Right lobe of liver (tissue), 6 donors: ENCODE data around the gene TMEM129. TPM values are rescaled to one million over a fixed set of nuclear protein-coding genes. Genes with fewer than 3 reads are reported as not detected.

Source experiments
- ATAC-seq, 4 donors: fragments of 200-7000 bp; cut with Tn5 transposase; one replicate each; pipeline ENCODE4 v1.9.1; 2020; ENCODE audit warnings: mild to moderate bottlenecking in 4 of 4, moderate library complexity in 4 of 4
- DNase-seq, 3 donors: peaks; one replicate each; pipeline ENCODE4 v3.0.0-alpha.2; 2020
- H3K27ac ChIP-seq, 3 donors: fragments of 200-600 bp; one replicate each; pipeline ENCODE4 v1.8.0; 2022
- H3K27me3 ChIP-seq, 2 donors: fragments of 200-600 bp; one replicate each; pipeline ENCODE4 v1.8.0; 2022
- H3K36me3 ChIP-seq, 4 donors: fragments of 200-600 bp; sonication (generic) in 1 of 4; one replicate each; pipeline versions ENCODE4 v1.5.1 to v1.8.0; 2017 to 2022; ENCODE audit warnings: control low read depth in 1 of 4
- H3K4me1 ChIP-seq, 4 donors: fragments of 200-600 bp; sonication (generic) in 1 of 4; one replicate each; pipeline versions ENCODE4 v1.5.1 to v1.8.0; 2017 to 2022; ENCODE audit warnings: control low read depth in 1 of 4
- H3K4me3 ChIP-seq, 3 donors: fragments of 200-600 bp; one replicate each; pipeline ENCODE4 v1.8.0; 2022
- H3K9me3 ChIP-seq, 4 donors: fragments of 200-600 bp; sonication (generic) in 1 of 4; one replicate each; pipeline versions ENCODE4 v1.5.1 to v1.8.0; 2017 to 2022; ENCODE audit warnings: control low read depth in 1 of 4
- POLR2A ChIP-seq: fragments of 450-650 bp; IDR thresholded peaks from one replicate; pipeline ENCODE4 v1.6.1; 2017; ENCODE audit warnings: antibody characterized with exemption, mild to moderate bottlenecking
- WGBS: methylation state at CpG from one replicate; pipeline ENCODE4 v1.1.6; 2018; ENCODE audit warnings: low coverage, low lambda C conversion rate; ENCODE audit not compliant: insufficient coverage; ENCODE audit errors: missing lambda C conversion rate; 5-methylcytosine and 5-hydroxymethylcytosine counted together
- intact Hi-C, 2 donors: fragments of 100-400 bp; cut with DNase I; formaldehyde crosslinking; loops; one replicate each; pipeline versions ENCODE4 v1.11.2 to v1.14.1; 2022
- total RNA-seq, 6 experiments: library from RNA; depleted of rRNA in 2 of 6; stranded (reverse); fragments of >200 nt in 2 of 6; fragmentation: NEBNext Ultra II Directional in 3 of 6; extraction: Animal tissue kit (Norgen Biotek cat#: 25700) in 3 of 6; gene quantifications; one replicate each; pipeline versions ENCODE4 v1.1.0 to v1.2.4, GENCODE V29; 2016 to 2023
- TF ChIP-seq, protein P1 (sequence below), 4 donors: fragments of 200-600 bp in 3 of 4; fragments of 450-650 bp in 1 of 4; IDR thresholded peaks; one replicate each; pipeline versions ENCODE4 v1.5.1 to v1.8.0; 2016 to 2022; ENCODE audit warnings: antibody characterized with exemption in 4 of 4, mild to moderate bottlenecking in 2 of 4
- donor health status: DM: no; HTN: yes; CAD: no.
- donor health status: DM: no; HTN: no; CAD: no.
- donor health status: DM: no; HTN: no; CAD: no.
- donor health status: DM: no; HTN: yes; CAD: no.
- donor health status: DM: no; HTN: yes; CAD: no.

Gene TMEM129
- total RNA-seq, 6 experiments from 2014 or later, result 13.8 to 51.0 (median 25.4) TPM

GRCh38 chr4:1745165-1745564, 24.0 kb upstream of the TMEM129 start:
- WGBS, result 34% methylated on average over 9 of the region's 13 CpGs
- ATAC-seq (peak; percentile 80 to 88 (median 86)), DNase-seq (peak; percentile 72 to 87 (median 86))
- TF ChIP-seq, protein P1, sequence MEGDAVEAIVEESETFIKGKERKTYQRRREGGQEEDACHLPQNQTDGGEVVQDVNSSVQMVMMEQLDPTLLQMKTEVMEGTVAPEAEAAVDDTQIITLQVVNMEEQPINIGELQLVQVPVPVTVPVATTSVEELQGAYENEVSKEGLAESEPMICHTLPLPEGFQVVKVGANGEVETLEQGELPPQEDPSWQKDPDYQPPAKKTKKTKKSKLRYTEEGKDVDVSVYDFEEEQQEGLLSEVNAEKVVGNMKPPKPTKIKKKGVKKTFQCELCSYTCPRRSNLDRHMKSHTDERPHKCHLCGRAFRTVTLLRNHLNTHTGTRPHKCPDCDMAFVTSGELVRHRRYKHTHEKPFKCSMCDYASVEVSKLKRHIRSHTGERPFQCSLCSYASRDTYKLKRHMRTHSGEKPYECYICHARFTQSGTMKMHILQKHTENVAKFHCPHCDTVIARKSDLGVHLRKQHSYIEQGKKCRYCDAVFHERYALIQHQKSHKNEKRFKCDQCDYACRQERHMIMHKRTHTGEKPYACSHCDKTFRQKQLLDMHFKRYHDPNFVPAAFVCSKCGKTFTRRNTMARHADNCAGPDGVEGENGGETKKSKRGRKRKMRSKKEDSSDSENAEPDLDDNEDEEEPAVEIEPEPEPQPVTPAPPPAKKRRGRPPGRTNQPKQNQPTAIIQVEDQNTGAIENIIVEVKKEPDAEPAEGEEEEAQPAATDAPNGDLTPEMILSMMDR (IDR thresholded peaks at IDR 0.05), result no peak
- peak; percentile 15 for TF ChIP-seq POLR2A
- Histone ChIP-seq H3K27me3 (no peaks in the 10 kb centered on the region), H3K9me3 (no peaks in the 10 kb centered on the region), H3K27ac (peak overlapping the region; percentile 16 to 61 (median 33)), H3K4me3 (no peak overlapping the region), H3K4me1 (peaks cover 0 to 17% (median 3%) of the 10 kb centered on the region in 4 donors), H3K36me3 (peaks cover 0 to 1% (median 0%) of the 10 kb centered on the region in 4 donors)
- intact Hi-C loops, result loop anchor here in 1 of 2 donors (5.0 to 10.0 kb wide), 2 partner anchors 67 to 160 kb away; no protein-coding TSS in a partner anchor

DNA sequence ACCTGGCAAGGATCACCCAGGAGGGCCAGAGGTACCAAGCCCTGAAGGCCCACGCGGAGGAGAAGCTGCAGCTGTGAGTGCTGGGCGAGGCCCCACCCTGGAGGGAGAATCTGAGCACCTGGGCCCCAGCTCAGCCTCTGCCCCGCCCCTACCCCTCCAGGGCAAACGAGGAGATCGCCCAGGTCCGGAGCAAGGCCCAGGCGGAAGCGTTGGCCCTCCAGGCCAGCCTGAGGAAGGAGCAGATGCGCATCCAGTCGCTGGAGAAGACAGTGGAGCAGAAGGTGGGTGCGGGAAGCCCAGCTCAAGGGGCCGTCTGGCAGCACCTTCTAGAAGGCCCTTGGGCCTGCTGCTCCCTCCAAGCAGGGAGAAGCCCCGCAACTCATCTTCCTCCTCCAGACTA, 23.4 kb upstream of the TMEM129 start:
- intact Hi-C loops, result loop anchor here in 1 of 2 donors (10.0 kb wide), 1 partner anchor 160 kb away; no protein-coding TSS in a partner anchor
- no peak for DNase-seq
- no peaks in the 10 kb centered on the region for H3K27me3 ChIP-seq
- TF ChIP-seq, protein P1 (IDR thresholded peaks at IDR 0.05), result no peak
- TF ChIP-seq POLR2A, result no peak
- no peaks in the 10 kb centered on the region for H3K9me3 ChIP-seq
- H3K27ac ChIP-seq, result peak overlapping the region; percentile 16 to 61 (median 33)
- no peak for ATAC-seq
- H3K4me1 ChIP-seq, result peaks cover 0 to 17% (median 3%) of the 10 kb centered on the region in 4 donors
- H3K36me3 ChIP-seq, result peaks cover 0 to 1% (median 0%) of the 10 kb centered on the region in 4 donors
- WGBS, result 79% methylated on average over 2 of the region's 14 CpGs
- no peak overlapping the region for H3K4me3 ChIP-seq

- ATAC-seq (no peak), DNase-seq (no peak)
- Histone ChIP-seq H3K27me3 (no peaks in the 10 kb centered on the region), H3K36me3 (peaks cover 0 to 1% (median 0%) of the 10 kb centered on the region in 4 donors), H3K9me3 (no peaks in the 10 kb centered on the region), H3K4me1 (peaks cover 0 to 17% (median 3%) of the 10 kb centered on the region in 4 donors), H3K4me3 (no peak overlapping the region), H3K27ac (peak overlapping the region in 1 of 3 donors; percentile 61)
- TF ChIP-seq, protein P1 (IDR thresholded peaks at IDR 0.05), result no peak
- no peak for TF ChIP-seq POLR2A
- WGBS, result no CpG with 5 or more reads among the region's 6 CpGs
- intact Hi-C loops, result loop anchor here in 1 of 2 donors (10.0 kb wide), 1 partner anchor 161 kb away; no protein-coding TSS in a partner anchor
Observed at GRCh38 chr4:1743975-1744374, 22.9 kb upstream of the TMEM129 start.

DNA sequence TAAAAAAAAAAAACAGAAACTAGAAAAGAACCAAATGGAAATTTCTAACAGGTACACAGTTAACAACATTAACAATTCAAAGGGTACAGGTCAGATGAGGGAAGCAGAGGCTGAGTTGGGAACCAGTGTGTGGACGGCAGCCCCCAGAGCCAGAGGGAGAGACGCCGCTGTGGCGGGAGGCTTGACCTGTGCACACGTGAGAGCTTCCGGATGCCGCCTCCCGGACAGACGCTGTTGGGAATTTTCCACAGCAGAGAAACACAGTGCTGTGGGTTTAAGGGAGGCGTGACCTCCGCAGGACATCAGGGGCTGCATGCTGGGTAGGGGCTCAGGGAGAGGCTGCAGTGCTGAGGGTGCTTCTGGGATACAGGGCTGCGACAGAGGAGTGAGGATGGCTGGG, 22.4 kb upstream of the TMEM129 start:
- DNase-seq (no peak), ATAC-seq (no peak)
- H3K4me3 ChIP-seq, result no peak overlapping the region
- intact Hi-C loops, result loop anchor here in 1 of 2 donors (10.0 kb wide), 1 partner anchor 161 kb away; no protein-coding TSS in a partner anchor
- no peaks in the 10 kb centered on the region for H3K27me3 ChIP-seq
- peaks cover 0 to 1% (median 0%) of the 10 kb centered on the region in 4 donors for H3K36me3 ChIP-seq
- H3K9me3 ChIP-seq, result no peaks in the 10 kb centered on the region
- WGBS, result 85% methylated on average over 4 of the region's 12 CpGs
- H3K27ac ChIP-seq, result no peak overlapping the region
- H3K4me1 ChIP-seq, result peaks cover 0 to 17% (median 3%) of the 10 kb centered on the region in 4 donors
- TF ChIP-seq, protein P1 (IDR thresholded peaks at IDR 0.05), result no peak
- TF ChIP-seq POLR2A, result no peak
